Measurements from ENCODE around the gene SORCS3. TPM values are rescaled to one million over a fixed set of nuclear protein-coding genes. Genes with fewer than 3 reads are reported as not detected.

The SORCS3 gene
- total RNA-seq, 6 experiments from 2014 or later: not detected

DNA sequence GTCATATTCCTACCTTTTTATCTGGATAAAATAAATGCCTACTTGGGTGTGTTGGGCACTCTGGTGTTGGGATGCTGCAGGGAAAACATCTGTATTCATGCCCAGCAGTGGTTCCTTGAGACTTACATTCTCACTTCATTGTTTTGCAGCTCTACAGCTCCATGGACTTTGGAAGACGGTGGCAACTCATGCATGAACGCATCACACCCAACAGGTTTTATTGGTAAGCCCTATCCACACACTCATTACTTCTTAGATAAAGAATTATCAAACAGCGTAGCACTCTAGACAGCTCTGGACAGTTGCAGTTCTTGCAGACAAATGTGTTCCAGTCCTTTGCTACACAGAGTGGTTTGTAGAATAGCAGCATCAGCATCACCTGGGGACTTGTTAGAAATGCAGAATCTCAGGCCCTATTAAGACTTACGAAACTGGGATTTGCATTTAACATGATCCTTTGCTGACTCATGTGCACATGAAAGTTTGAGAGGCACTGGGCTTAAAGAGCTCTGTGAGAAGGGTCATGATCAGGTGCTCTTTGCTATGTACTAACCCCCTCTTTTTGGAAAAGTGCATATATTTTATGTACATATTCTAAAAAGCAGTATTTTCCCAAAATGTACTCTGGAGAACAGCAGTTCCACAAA is 401.9 kb downstream of the SORCS3 start:
- Histone ChIP-seq H3K27me3 (no peaks in the 10 kb centered on the region), H3K9me3 (no peaks in the 10 kb centered on the region), H3K4me3 (no peak overlapping the region), H3K4me1 (no peaks in the 10 kb centered on the region), H3K27ac (no peak overlapping the region), H3K36me3 (no peaks in the 10 kb centered on the region)
- DNase-seq: no peak
- intact Hi-C loops (cut with DNase I): no loop called here
- no peak for TF ChIP-seq POLR2A (IDR thresholded peaks at IDR 0.05)
- TF ChIP-seq, protein P1, sequence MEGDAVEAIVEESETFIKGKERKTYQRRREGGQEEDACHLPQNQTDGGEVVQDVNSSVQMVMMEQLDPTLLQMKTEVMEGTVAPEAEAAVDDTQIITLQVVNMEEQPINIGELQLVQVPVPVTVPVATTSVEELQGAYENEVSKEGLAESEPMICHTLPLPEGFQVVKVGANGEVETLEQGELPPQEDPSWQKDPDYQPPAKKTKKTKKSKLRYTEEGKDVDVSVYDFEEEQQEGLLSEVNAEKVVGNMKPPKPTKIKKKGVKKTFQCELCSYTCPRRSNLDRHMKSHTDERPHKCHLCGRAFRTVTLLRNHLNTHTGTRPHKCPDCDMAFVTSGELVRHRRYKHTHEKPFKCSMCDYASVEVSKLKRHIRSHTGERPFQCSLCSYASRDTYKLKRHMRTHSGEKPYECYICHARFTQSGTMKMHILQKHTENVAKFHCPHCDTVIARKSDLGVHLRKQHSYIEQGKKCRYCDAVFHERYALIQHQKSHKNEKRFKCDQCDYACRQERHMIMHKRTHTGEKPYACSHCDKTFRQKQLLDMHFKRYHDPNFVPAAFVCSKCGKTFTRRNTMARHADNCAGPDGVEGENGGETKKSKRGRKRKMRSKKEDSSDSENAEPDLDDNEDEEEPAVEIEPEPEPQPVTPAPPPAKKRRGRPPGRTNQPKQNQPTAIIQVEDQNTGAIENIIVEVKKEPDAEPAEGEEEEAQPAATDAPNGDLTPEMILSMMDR (IDR thresholded peaks at IDR 0.05): no peak
- WGBS (ENCODE audit: insufficient coverage, low coverage, low lambda C conversion rate, missing lambda C conversion rate): 70% methylated on average over 2 of the region's 4 CpGs
- no peak for ATAC-seq

DNA sequence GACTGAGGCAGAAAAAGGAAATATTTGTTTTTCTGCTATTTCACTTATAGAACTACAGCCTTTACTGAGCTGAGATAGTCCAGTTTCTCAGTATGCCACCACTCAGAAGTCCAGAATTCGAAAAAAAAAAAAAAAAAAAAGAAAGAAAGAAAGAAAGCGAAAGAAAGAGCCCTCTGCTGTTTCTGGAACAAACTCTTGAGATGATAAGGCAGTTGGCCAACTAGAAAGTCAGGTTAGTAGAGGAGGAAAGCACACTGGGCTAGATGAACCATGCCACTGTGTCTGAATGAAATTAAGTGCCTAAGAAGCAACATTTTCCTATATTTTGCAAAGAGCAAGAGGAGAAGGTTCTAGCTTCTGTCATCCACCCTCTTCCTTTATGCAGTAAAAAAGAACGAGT is 403.8 kb downstream of the SORCS3 start:
- Histone ChIP-seq H3K4me1 (no peaks in the 10 kb centered on the region), H3K27ac (no peak overlapping the region), H3K4me3 (no peak overlapping the region), H3K27me3 (no peaks in the 10 kb centered on the region), H3K9me3 (no peaks in the 10 kb centered on the region), H3K36me3 (no peaks in the 10 kb centered on the region)
- DNase-seq (no peak), ATAC-seq (no peak)
- TF ChIP-seq POLR2A (IDR thresholded peaks at IDR 0.05): no peak
- intact Hi-C loops (cut with DNase I): no loop called here
- 30% methylated on average over 3 of the region's 3 CpGs for WGBS (ENCODE audit: insufficient coverage, low coverage, low lambda C conversion rate, missing lambda C conversion rate)

DNA sequence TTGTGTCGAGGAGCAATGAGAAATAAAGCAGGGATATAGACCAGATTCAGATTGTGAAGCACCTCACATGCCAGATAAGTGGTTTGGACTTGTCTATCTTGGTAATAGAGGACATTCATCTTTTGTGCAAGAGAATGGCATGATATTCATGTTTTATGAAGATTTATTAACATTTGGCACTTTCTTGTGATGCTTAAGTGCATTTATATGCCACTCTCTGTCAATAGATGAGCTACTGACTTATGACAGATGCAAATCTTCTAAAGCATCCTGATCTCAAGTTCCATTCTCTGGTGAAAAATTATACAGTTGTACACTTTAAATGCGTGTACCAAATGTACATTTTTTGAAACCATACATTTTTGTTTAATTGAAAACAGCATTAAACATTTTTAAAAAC is 415.3 kb downstream of the SORCS3 start:
- TF ChIP-seq POLR2A (IDR thresholded peaks at IDR 0.05): no peak
- TF ChIP-seq, protein P1 (IDR thresholded peaks at IDR 0.05): no peak
- ATAC-seq: no peak
- Histone ChIP-seq H3K4me1 (no peaks in the 10 kb centered on the region), H3K27ac (no peak overlapping the region), H3K27me3 (no peaks in the 10 kb centered on the region), H3K9me3 (no peaks in the 10 kb centered on the region), H3K4me3 (no peak overlapping the region), H3K36me3 (no peaks in the 10 kb centered on the region)
- 30% methylated on average over 2 of the region's 2 CpGs for WGBS (ENCODE audit: insufficient coverage, low coverage, low lambda C conversion rate, missing lambda C conversion rate)
- intact Hi-C loops (cut with DNase I): no loop called here
- DNase-seq: no peak

DNA sequence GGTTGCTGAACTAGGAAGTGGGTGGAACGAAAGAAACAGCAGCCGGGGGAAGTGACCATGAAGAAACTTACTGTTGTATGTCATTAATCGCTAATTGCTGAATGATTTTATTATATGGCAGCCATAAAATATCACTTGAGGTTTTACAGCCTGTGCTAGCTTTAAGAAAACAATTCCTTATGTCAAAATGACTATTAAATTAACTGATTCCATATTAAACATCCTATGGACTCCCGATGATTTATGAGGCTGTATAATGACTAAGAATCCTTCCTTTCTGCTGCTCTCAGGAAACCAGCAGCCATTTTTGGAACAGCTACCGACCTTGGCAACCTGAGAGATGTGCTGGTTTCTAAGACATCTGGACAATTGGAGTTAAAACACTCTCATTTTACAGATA is 421.9 kb downstream of the SORCS3 start:
- intact Hi-C loops (cut with DNase I): no loop called here
- ATAC-seq (no peak), DNase-seq (no peak)
- no peak for TF ChIP-seq POLR2A (IDR thresholded peaks at IDR 0.05)
- TF ChIP-seq, protein P1 (IDR thresholded peaks at IDR 0.05): no peak
- Histone ChIP-seq H3K4me1 (no peaks in the 10 kb centered on the region), H3K9me3 (no peaks in the 10 kb centered on the region), H3K27me3 (no peaks in the 10 kb centered on the region), H3K4me3 (no peak overlapping the region), H3K36me3 (no peaks in the 10 kb centered on the region), H3K27ac (no peak overlapping the region)
- 51% methylated on average over 5 of the region's 5 CpGs for WGBS (ENCODE audit: insufficient coverage, low coverage, low lambda C conversion rate, missing lambda C conversion rate)

DNA sequence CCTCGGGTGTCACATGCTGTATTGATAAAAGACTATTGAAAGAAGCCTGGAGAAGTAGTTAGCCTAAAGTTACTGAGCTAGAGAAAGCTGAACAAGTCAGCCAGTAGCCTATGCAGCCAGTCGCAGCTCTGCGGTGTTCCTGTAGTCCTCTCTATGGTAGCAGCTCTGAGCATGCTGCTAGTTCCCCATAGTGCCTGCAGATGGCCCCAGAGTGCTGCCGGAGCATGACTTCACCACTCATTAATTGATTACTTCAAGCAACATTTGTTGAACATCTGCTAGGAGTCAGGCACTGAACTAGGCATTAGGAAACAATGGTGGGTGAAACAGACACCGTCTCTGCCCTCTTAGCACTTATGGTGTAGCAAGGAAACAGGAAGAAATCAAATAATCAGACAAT is 422.7 kb downstream of the SORCS3 start:
- Histone ChIP-seq H3K36me3 (no peaks in the 10 kb centered on the region), H3K4me3 (no peak overlapping the region), H3K27ac (no peak overlapping the region), H3K4me1 (no peaks in the 10 kb centered on the region), H3K9me3 (no peaks in the 10 kb centered on the region), H3K27me3 (no peaks in the 10 kb centered on the region)
- DNase-seq: no peak
- TF ChIP-seq, protein P1 (IDR thresholded peaks at IDR 0.05): no peak
- intact Hi-C loops (cut with DNase I): no loop called here
- 24% methylated on average over 5 of the region's 5 CpGs for WGBS (ENCODE audit: insufficient coverage, low coverage, low lambda C conversion rate, missing lambda C conversion rate)
- ATAC-seq: no peak

All from right lobe of liver (tissue), 6 donors.